Measurements from ENCODE around the gene CFAP47.

Gene CFAP47

GRCh38 chrX:36401774-36402173 lies 482.2 kb downstream of the CFAP47 start:
- Histone ChIP-seq H3K4me3 (no peak overlapping the region), H3K9me3 (ENCODE audit: low read depth, low read length) (no peaks in the 10 kb centered on the region), H3K36me3 (ENCODE audit: insufficient read depth, low read length) (no peaks in the 10 kb centered on the region), H3K27ac (no peak overlapping the region), H3K9ac (ENCODE audit: insufficient read length) (no peak overlapping the region)
- DNase-seq (ENCODE audit: low read depth, low spot score) = no peak
- TF ChIP-seq FOXP2 (optimal IDR thresholded peaks at IDR 0.05; ENCODE audit: control extremely low read depth, extremely low read length, insufficient read depth) (no peak), POLR2AphosphoS5 (IDR thresholded peaks at IDR 0.05; ENCODE audit: borderline replicate concordance, low read depth, low read length) (no peak), EZH2 (IDR thresholded peaks at IDR 0.05) (no peak)

- no peak for DNase-seq (ENCODE audit: low read depth, low spot score)
- Histone ChIP-seq H3K36me3 (ENCODE audit: insufficient read depth, low read length) (no peaks in the 10 kb centered on the region), H3K27ac (no peak overlapping the region), H3K9me3 (ENCODE audit: low read depth, low read length) (no peaks in the 10 kb centered on the region), H3K4me3 (no peak overlapping the region), H3K9ac (ENCODE audit: insufficient read length) (no peak overlapping the region)
- TF ChIP-seq FOXP2 (optimal IDR thresholded peaks at IDR 0.05; ENCODE audit: control extremely low read depth, extremely low read length, insufficient read depth) (no peak), POLR2AphosphoS5 (IDR thresholded peaks at IDR 0.05; ENCODE audit: borderline replicate concordance, low read depth, low read length) (no peak), EZH2 (IDR thresholded peaks at IDR 0.05) (no peak)
Measured at GRCh38 chrX:36407836-36408235, 488.3 kb downstream of the CFAP47 start.

DNA sequence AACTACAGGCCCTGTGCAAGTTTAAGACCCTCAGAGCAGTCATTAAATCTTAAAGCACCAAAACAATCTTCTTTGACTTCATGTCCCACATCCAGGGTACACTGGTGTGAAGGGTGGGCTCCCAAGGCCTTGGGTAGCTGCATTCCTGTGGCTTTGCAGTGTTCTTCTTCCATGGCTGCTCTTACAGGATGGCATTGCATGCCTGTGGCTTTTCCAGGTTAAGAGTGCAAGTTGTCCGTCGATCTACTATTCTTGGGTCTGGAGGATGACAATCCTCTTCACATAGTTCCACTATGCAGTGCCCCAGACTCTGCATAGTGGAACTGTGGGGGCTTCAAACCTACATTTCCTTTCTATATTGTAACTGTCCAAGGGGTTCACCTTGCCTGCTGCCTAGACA lies 494.5 kb downstream of the CFAP47 start:
- no peak overlapping the region for H3K9ac ChIP-seq (ENCODE audit: insufficient read length)
- no peaks in the 10 kb centered on the region for H3K9me3 ChIP-seq (ENCODE audit: low read depth, low read length)
- no peak overlapping the region for H3K27ac ChIP-seq
- H3K4me3 ChIP-seq = no peak overlapping the region
- no peak for DNase-seq (ENCODE audit: low read depth, low spot score)
- no peaks in the 10 kb centered on the region for H3K36me3 ChIP-seq (ENCODE audit: insufficient read depth, low read length)
- TF ChIP-seq POLR2AphosphoS5 (IDR thresholded peaks at IDR 0.05; ENCODE audit: borderline replicate concordance, low read depth, low read length) (no peak), FOXP2 (optimal IDR thresholded peaks at IDR 0.05; ENCODE audit: control extremely low read depth, extremely low read length, insufficient read depth) (no peak), EZH2 (IDR thresholded peaks at IDR 0.05) (no peak)

DNA sequence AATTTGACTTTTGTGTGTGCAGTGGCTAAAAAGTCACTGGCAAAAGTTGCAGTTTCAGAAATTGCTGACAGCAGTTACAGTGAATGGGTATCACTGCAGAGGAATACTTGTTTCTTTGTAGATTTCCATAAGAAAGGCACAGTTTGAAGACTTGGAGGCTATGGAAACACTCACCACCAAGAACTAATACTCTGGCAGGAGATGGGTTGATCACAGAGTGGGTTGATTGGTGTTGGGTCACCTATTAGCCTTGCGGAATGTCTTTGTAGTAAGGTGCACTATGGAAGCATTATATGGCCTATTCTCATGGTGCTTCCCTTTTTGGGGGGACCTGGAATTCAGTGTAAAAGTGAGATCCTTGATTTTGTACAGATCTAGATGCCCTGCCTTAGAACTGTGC lies 502.8 kb downstream of the CFAP47 start:
- no peak overlapping the region for H3K27ac ChIP-seq
- H3K9ac ChIP-seq (ENCODE audit: insufficient read length) = no peak overlapping the region
- DNase-seq (ENCODE audit: low read depth, low spot score) = no peak
- H3K9me3 ChIP-seq (ENCODE audit: low read depth, low read length) = no peaks in the 10 kb centered on the region
- no peak overlapping the region for H3K4me3 ChIP-seq
- no peaks in the 10 kb centered on the region for H3K36me3 ChIP-seq (ENCODE audit: insufficient read depth, low read length)
- no peak for TF ChIP-seq POLR2AphosphoS5 (IDR thresholded peaks at IDR 0.05; ENCODE audit: borderline replicate concordance, low read depth, low read length)

DNA sequence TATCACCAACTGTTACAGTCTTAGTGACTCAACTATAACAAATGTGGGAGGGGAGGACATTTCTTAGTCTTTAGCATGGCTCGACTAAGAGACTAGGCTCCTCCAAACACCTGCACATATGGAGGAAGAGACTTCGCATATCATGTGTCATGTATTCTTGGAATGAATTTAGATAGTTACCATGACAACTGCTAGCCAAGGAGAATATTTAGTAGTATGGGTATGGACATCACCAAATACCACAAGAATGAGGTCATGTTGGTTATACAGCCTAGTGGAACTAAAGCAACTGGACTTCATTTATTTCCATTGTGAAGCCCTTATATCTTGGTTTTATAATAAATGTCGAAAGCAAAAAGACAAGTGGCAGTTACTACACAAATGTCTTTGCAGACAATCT lies 512.3 kb downstream of the CFAP47 start:
- no peak for DNase-seq (ENCODE audit: low read depth, low spot score)
- Histone ChIP-seq H3K9me3 (ENCODE audit: low read depth, low read length) (no peaks in the 10 kb centered on the region), H3K27ac (no peak overlapping the region), H3K9ac (ENCODE audit: insufficient read length) (no peak overlapping the region), H3K36me3 (ENCODE audit: insufficient read depth, low read length) (no peaks in the 10 kb centered on the region), H3K4me3 (no peak overlapping the region)
- TF ChIP-seq POLR2AphosphoS5 (IDR thresholded peaks at IDR 0.05; ENCODE audit: borderline replicate concordance, low read depth, low read length) = no peak
- TF ChIP-seq FOXP2 (optimal IDR thresholded peaks at IDR 0.05; ENCODE audit: control extremely low read depth, extremely low read length, insufficient read depth) = no peak
- TF ChIP-seq EZH2 (IDR thresholded peaks at IDR 0.05) = no peak

DNA sequence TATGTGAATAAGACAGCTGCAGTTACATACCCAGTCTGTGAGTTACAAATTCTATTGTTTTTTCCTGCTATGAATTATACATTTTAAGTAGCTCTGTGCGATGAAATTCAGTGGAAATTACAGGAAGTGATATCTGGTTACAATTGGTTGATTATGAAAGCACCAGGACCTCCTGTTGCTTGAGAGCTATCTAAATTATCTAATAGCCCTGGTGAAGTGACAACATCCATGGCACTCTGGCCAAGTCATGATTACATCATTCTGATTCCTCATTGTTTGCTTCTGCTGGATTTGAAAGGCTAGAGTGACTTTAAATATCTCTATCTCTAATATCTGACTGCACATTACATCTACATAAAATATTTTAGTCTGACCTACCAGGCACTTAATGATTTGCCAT lies 515.0 kb downstream of the CFAP47 start:
- peak overlapping the region; percentile 21 for H3K4me3 ChIP-seq
- DNase-seq (ENCODE audit: low read depth, low spot score) = no peak
- TF ChIP-seq FOXP2 (optimal IDR thresholded peaks at IDR 0.05; ENCODE audit: control extremely low read depth, extremely low read length, insufficient read depth) = no peak
- no peak for TF ChIP-seq EZH2 (IDR thresholded peaks at IDR 0.05)
- TF ChIP-seq POLR2AphosphoS5 (IDR thresholded peaks at IDR 0.05; ENCODE audit: borderline replicate concordance, low read depth, low read length) = no peak; the same call in 1 of the 2 replicates

More for the DNA sequence above, 515.0 kb downstream of the CFAP47 start:
- H3K27ac ChIP-seq = 0 out of 2 replicates have a peak overlapping the region, but pooled peaks have one; percentile 57
- no peaks in the 10 kb centered on the region for H3K36me3 ChIP-seq (ENCODE audit: insufficient read depth, low read length)
- H3K9ac ChIP-seq (ENCODE audit: insufficient read length) = no peak overlapping the region
- no peaks in the 10 kb centered on the region for H3K9me3 ChIP-seq (ENCODE audit: low read depth, low read length)
